ENCODE results near the gene ANKHD1.

Gene ANKHD1

DNA sequence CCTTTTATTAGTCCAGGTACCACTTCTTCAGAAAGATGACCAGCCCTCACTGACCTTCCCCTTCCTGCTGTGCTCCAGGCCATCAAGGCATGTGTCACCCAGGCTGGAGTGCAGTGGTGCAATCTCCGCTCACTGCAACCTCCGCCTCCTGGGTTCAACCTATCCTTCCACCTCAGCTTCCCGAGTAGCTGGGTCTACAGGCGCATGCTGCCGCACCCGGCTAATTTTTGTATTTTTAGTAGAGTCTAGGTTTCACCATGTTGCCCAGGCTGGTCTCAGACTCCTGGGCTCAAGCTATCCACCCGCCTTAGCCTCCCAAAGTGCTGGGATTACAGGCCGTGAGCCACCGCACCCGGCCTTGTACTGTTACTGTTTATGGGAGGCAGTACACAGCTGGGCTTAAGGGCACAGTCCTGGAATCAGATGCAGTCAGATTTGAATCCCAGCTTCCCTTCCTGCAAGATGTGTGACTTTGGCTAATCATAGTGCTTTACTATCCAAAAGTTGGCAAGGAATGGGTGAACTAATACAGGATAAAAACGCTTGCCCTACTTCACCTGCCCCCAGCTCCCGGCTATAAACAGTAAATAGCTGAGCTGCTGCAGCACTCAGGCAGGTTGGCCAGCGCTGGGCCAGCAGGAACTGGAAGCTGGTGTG, 145.3 kb downstream of the ANKHD1 start:
- no peak for DNase-seq (ENCODE audit: low read depth)

DNA sequence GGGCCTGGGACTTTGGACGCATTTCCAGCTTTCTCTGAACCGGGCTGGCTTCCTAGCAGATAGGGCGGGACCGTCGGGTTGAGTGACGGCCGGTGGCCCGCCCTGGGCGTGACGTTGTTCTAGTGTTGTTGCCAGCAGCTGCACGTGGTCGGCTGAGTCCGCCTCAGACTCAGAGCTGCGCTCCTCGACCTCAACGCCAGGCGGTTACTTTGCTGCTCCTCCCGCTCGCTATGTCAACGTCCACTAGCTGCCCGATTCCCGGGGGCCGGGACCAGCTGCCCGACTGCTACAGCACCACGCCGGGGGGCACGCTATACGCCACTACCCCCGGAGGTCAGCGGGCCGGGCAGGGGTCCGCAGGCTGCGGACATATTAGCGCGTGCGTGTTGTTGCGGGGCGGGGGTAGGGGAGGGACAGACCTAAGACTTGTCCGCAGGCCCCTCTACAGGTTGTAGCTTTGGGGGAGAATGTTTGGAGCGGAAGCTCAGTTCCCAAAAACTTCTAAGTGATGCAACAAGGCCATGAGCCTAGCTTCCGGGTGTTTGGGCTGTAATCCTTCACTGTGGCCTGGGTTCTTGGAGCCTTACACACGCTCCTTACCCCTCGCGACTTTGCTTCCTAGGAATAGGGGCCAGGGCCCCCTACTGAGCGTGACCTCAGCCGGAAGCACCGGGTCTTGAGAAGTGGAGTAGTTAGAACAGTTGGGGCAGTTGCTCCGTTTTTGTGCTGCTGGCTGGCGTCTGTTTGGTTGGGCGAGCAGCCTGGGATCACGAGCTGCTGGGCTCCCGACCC, 146.1 kb downstream of the ANKHD1 start, which contains the start of gene EIF4EBP3:
TSS of gene EIF4EBP3 (plus strand) at position 155 of the 792 bp plus-strand sequence. CDS start at position 231, 76 bp downstream.
- peak; percentile 77 for DNase-seq (ENCODE audit: low read depth)

DNA sequence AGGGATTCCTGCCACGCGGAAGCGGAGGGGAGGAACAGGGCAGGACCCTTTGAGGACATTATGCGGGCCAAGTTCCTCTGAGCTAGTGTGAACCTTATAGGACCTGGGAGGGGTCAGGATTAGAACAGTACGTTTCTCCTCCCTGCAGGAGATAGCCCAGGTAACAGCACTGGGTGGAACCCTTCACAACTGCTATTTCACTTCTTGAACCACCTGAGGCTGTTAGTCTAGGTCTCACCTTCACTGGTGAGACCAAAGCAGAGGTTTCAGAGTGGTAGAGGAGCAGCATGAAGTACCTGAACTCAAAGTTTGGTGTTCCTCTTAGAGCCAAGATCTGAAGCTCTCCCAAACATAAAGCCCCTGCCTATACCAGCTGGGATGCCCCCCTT, 146.7 kb downstream of the ANKHD1 start:
- DNase-seq (ENCODE audit: low read depth), result no peak

DNA sequence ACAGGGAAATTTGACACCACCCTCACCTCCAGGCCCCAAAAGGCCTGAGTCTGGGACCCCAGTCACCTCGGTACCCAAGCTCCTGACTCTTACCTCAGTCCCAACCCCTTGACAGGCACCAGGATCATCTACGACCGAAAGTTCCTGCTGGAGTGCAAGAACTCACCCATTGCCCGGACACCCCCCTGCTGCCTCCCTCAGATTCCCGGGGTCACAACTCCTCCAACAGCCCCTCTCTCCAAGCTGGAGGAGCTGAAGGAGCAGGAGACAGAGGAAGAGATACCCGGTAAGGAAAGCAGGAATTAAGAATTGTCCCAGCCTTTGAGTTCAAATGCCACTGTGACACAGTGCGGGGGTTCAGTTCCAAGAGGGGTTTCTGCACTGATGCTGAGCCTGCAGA, 147.2 kb downstream of the ANKHD1 start:
- no peak for DNase-seq (ENCODE audit: low read depth)

DNA sequence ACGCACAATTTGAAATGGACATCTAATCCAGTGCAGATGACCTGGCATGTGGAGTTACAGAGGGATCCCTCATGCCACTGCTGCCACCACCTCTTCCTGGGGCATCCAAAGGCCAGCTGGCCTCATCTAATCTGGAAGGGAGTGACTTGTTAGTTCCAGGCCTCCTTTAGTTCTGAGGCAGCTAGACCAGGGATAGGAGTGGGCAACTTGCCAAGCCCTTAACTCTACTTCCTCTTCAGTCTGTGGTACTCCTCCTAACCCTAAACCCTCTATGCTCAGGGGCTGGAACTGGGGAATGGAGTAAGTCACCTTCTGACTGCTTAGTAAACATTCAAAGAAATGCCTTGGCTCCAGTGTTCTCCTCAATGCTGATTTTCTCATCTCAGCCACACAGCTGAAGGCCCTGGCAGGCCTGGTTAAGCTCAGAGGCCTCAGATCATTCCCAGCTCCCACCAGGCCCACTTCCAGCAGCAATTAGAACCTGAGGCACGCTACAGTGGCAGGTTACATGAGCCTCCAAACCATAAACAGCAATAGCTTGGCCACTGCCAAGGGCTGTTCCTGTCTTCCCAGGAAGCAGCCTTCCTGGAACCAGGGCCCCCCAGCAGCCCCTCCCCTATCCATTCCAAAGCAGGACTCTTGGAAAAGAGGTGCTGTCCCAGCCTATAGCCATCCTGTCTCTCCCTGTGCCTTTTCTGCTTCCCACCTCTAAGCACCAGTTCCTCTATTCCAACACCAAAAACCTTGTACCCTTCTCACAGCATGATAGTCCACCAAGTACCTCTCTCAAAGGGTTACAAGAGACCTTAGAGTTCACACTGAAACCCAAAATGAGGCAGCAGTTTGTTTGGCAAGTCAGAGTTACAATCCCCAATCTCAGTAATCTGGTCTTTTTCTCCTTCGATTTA, 147.9 kb downstream of the ANKHD1 start:
- no peak for DNase-seq (ENCODE audit: low read depth)

DNA sequence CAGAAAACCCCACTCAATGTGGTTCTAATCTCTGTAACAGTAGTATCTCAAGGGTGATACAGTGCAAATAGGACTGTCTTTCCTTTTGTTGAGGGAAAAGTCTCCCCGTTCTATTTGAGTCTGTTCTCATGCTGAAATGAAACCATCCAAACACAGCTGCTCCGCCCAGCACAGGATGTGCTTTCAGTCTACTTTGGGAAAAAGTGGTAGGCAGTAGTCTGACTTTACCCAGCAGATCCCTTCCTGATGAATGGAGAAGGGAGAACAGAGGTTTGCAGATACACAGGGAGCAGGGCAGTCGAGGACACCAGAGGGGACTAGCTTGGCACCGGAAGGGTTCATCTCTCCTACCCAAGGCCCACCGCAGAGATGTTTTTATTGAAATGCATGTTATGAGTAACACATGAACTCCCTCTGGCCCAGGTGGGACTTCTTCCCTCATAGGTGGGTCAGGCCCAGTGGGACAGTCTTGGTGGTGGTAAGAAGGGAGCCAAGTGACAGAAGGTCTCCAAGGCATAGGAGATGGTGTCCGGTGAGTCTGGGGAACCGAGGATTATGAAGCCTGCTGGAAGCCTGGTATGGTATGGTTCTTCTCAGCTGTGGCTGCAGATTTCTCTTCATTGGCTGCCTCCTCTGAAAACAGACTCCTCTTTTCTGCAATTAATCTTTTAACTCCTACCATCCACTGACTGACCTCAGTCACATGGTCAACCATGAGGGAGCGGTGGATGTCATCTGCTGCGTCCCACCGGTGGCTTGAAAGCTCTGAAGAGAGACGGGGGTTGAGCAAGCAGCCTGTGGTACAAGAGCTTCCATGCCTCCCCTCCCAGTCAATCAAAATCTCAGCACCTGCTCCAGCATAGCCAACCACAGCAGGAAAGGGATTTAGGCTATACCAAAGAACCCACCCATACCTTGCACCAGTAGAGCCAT, 148.8 kb downstream of the ANKHD1 start:
- no peak for DNase-seq (ENCODE audit: low read depth)

DNA sequence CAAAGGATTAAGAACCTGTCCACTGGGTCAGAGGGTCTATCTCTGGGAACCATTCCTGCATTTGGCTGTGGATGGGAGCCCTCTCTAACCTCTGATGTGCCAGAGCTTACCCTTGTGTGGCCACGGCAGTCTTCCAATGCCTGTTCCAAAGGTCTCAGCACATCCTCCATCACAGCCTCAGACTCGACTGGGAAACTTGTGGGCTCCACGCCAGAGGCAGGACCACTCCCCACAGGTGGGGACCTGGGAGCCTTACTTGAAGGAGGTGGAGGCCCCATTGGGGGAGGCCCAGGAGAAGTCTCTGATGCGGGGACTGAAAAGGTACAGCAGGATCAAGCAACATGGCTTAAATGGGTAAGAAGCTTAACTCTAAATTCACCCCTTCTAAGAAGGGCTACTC, 150.2 kb downstream of the ANKHD1 start:
- no peak for DNase-seq (ENCODE audit: low read depth)

DNA sequence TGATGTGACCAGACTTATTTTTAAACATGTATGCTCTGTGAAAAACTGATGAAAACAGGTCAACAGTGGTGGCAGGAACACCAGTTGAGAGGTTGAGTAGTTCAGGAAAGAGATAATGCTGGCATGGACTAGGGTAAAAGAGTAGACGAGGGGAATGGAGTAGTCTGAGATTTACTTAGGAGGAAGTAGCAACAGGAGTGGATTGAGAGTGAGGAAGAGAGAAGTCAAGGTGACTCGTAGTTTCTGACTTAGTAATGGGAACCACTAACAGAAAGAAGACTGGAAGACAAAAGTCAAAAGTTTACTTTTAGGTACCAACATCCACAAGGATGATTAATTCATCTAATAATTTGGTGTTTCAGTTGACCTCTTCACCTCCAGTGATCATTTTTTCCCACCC, 152.0 kb downstream of the ANKHD1 start:
- DNase-seq (ENCODE audit: low read depth), result no peak

DNA sequence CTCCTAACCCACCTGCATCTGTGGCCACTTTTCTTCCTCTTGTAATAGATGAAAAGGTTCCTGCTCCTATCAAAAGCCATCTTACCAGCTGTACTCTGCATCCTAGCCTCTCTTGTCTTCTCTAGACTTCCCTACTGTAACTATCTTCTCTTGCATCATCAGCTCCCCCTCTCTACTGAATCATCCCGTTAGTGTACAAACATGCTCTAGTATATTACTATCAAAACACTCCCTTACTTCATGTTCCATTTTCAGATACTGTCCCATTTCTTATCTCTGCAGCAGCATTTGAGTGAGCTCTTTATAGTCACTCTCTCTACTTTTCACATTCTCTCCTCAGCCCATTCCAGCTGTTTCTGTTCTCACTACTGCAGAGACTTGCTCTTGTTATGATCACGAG, 152.8 kb downstream of the ANKHD1 start:
- no peak for DNase-seq (ENCODE audit: low read depth)

DNA sequence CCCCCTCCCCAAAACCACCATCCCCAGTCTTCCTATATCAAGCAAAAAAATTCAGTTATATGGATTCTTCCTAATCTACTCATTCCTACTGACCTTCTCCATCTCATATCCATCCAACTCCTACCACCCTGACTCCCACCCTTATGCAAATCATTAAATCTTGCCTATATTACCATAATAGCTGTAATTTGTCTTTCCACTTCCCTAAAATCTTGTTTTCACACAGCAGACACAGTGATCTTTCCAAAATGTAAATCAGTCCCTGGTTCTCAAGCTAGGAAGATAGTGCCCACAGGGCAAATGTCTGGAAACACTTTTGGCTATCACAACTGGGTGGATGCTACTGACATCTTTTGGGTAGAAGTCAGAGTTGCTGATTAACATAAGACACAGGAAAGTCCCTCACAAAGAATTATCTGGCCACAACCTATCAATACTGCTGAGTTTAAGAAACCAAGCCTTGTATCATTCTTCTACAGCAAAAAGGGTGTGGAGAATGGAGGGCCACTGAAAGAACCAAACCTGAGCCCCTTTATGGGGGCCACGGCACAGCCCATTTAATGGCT, 154.2 kb downstream of the ANKHD1 start:
- DNase-seq (ENCODE audit: low read depth), result no peak

DNA sequence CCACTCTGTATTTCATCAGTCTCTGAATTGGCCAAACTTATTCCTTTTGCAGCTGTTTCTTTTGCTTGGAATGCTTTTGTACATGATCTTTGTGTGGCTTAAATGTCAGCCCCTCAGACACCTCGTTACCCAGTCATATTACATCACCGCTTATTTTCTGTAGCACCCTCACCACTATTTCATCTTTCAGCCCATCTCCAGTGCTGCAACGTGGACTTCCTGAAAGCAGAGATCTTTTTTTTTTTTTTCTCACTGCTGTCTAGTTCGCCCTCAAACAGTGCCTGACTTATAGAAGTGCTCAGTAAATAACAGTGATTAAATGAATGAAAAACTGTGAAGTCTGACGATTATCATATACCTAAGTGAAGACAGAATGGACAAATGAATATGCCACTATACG, 154.8 kb downstream of the ANKHD1 start:
- DNase-seq (ENCODE audit: low read depth), result no peak

DNA sequence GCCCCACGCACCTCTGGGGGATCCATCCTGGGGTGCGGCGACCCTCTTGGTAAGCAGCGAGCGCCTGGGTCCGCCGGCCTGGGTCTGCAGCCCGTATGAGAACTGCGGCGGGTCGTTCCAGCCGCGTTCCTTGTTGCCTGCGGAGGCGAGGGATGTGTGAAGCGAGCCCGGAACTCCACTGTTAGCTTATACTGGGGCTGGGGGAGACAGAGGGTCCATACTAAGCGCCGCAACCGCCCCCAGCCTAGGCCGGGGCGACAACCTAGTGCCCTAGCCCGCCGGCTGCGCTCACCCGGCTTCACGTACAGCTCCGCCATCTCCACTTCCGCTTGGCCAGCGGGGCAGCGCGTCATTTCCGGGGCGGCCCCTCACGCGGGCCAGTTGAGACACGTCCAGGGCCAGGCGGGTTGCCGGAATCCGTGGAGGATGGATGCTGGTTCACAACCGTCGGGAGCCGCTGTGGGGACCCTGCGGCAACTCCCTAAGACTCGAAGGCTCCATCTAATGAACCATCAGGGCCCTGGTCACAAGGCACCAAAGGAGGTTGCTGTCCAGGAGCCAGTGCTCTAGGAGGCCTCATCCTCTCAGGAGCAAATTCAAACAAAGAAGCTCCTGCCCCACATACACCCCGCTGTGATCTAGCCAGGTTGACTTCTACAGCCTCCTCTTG, 155.6 kb downstream of the ANKHD1 start, which contains the start of gene SRA1:
TSS of gene SRA1 (minus strand) at position 338 of the 670 bp plus-strand sequence. CDS start at position 317, 21 bp downstream.
- DNase-seq (ENCODE audit: low read depth), result peak; percentile 82

DNA sequence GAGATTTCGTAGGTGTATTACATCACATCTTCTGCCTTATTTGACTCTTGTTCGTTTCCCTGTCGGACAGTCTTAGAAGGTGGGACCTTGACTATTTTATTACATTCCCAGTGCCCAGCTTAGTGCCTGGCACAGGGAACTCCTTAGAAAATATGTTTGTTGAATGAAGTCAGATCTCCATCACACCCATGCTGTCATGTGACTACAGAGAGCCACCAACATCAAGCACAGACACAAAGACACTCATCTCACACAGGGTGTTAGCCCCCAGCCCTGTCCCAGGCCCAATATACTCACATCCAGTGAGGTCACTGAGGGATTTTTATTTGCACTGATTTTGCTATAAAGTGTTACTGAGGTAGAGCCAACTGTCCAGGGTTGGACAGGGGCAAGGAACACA, 156.3 kb downstream of the ANKHD1 start:
- DNase-seq (ENCODE audit: low read depth), result no peak

DNA sequence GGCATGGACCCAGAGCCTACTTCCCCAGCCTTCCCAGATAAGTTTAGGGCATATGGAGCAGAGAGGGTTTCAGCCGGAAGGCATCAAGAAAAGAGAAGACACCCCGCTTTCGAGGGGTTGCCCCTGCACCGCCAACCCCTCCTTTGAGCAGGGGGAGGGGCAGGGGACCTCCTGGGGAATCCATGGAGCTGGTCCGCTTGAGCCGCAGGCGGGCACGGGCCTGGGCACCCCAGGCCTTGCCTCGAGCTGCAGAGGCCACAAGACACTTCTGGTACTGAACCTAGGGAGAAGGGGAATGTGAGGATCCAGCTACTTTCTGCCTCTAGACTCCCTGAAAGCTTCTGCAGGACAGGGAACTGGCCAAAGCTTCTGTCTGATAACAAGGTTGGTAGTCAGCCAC, 156.9 kb downstream of the ANKHD1 start:
- no peak for DNase-seq (ENCODE audit: low read depth)

DNA sequence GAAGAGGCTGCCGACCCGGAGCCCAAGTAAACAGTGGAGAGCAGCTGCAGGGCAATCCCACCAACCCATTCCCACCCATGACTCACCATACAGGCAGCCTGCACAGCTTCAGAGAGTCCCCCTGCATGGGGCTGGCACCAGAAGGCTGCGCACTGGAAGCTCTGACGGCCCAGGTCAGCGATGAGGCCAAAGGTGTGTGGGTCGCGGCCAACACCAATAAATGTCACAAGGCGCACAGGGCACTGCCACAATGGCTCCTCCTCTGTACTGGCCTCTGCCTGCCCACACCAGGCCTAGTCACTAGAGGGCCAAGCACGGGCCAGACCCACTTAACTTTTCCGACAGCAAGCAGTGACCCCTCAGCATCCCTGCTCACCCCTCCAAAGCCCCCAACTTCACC, 158.6 kb downstream of the ANKHD1 start:
- DNase-seq (ENCODE audit: low read depth), result no peak

DNA sequence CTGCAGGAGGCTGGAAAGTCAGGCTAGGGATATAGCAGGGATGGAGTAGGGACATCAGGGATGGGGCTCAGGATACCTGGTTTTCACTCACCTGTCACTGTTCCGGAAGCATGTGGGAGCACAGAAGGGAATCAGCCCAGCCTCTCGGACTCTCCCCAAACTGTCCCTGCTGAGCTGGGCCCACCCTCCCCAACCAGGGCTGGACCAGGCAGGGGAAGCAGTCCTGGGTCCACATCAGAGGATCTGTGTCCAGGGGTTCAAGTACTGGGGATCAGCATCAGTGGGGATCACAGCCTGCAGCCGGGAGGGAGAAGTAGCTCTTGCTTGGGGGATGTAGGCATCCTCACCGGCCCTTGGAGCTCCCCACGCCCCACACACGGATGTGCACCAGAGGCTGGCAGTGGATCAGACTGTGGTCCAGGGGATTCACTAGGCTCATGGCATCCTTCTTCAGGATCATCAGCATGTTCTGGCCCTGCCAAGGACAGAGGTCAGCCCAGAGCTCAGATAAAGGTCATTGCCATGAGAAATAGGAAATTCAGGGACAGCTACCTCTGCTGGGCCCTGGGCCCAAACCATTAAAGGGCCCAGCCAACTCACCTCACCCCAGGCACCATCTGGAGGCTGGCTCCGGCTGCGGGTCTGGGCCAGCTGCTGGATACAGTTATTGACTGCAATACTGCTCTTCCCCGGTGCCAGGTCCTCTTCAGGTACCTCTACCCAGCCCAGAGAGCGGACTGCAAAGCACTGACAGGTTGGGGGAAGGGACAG, 160.3 kb downstream of the ANKHD1 start:
- DNase-seq (ENCODE audit: low read depth), result no peak

DNA sequence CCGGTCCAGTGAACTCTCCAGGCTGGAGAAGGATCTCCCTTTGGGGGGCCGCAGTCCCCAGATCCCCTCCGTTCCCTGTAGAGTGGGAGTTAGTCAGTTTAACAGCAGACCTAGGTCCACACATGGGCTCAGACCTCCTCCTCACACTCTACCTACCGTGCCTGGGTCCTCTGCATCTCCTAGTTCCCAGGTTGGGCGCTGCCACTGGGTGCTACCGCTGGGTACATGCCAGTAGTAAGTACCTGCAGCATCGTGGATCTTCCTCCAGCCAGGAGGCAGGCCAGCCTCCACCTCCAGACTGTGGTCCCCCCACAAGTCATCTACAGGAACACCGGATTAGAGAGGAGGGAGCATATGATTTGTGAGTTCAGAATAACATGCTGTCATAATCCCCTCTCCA, 162.0 kb downstream of the ANKHD1 start:
- no peak for DNase-seq (ENCODE audit: low read depth)

DNA sequence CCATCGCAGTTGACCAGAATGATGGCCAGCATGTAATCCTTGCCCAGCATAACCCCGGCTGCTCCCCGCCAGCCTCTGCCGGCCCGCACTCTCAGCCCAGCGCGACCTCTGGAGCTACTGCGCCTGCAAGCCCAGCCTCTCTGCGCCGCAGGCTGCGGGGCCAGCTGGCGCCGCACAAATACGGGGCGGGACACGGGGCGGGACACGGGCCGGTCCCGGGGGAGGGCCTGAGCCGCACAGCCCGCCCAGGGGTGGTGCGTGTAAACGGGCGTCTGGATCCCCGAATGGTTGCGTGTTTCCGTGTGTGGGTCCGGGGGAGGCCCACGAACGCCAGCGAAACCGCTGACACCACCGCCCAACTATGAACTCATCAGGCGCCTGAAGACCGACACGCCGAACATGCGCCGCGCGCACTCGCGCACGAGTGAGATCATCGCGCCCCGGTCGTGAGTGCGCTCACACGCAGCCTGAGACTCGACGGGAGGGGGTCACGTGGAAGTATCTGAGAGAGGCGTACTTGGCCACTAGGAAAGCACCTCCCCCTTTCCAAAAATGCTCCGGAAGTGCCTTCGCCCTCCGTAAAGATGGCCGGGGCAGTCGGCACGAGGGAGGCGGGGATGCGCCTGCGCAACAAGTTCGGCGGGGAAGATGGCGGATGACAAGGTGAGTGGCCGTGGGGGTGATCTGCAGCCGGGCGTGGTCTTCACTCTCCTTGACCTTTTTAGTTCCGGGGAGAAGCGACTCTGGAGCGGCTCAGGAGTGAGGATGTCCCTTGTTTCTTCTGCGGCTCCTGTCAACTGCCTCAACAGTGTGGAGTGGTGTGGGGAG, 162.8 kb downstream of the ANKHD1 start, which contains the start of the genes APBB3 and SLC35A4:
TSS of gene APBB3 (minus strand) at position 403 of the 828 bp plus-strand sequence. CDS start at position 50, 353 bp downstream.
TSS of gene SLC35A4 (plus strand) at position 633 of the 828 bp plus-strand sequence. CDS start 2,342 bp downstream, outside the sequence.
- peak; percentile 94 for DNase-seq (ENCODE audit: low read depth)
